Activated CD8-positive, alpha-beta memory T cell treated with anti-CD3 and anti-CD28 coated beads for 4 hours (primary cell): ENCODE data around the gene ZSWIM5.
"Not testable (repeated sequence)": the region's sequence is repeated elsewhere in the genome, so short reads cannot be mapped to it uniquely, and the experiment has no call there.

Experiments used
- DNase-seq, 2 donors: peaks; one replicate each; pipeline ENCODE4 v3.0.0-alpha.2; 2020; ENCODE audit warnings: low read depth in 2 of 2

The ZSWIM5 gene

GRCh38 chr1:45205011-45205909 lies 1.1 kb downstream of the ZSWIM5 start:
- no peak for DNase-seq

- DNase-seq, result no peak
These were observed 5.4 kb downstream of the ZSWIM5 start for GRCh38 chr1:45200906-45201500.

DNA sequence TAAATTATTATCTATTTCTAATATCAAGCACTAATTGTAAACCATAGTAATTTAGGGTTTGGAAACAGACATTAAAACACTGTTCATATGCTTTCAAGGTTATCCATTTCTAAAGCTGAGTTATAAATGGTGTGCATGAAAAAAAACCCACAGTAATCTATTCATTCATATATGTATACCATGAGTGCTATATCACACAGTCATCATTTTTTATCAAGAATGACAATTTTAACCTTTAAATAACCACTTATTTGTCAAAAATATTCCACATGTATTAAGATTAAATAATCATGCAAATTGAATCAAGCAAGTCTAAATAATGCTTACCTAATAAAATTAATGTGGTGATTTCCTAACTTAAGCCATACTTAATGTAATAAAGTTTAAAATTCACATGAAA lies 6.0 kb downstream of the ZSWIM5 start:
- no peak for DNase-seq

GRCh38 chr1:45198185-45198584 lies 8.2 kb downstream of the ZSWIM5 start:
- no peak for DNase-seq

DNA sequence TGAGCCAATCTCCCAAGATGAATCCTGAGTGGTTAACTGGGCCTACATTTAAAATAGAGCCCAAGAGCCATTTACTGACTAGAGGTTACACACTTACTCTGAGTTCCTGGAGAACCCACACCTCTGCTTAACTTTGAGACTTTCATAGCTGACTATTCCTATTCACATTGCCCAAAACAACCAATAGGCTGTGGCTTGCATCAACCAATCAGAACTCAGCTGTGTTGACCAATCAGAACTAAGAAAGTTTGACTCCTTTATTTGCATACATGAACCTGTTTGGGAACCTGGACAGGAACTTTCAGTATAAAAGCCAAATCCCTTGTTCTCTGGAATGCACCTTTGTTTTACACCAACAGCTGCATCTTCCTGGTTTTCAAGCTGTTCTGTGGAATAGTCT lies 9.5 kb downstream of the ZSWIM5 start:
- DNase-seq, result no peak

GRCh38 chr1:45191418-45191783 lies 15.0 kb downstream of the ZSWIM5 start:
- DNase-seq, result no peak

GRCh38 chr1:45187725-45188124 lies 18.7 kb downstream of the ZSWIM5 start:
- DNase-seq, result no peak

GRCh38 chr1:45179918-45180519 lies 26.4 kb downstream of the ZSWIM5 start:
- DNase-seq, result not testable (repeated sequence)

DNA sequence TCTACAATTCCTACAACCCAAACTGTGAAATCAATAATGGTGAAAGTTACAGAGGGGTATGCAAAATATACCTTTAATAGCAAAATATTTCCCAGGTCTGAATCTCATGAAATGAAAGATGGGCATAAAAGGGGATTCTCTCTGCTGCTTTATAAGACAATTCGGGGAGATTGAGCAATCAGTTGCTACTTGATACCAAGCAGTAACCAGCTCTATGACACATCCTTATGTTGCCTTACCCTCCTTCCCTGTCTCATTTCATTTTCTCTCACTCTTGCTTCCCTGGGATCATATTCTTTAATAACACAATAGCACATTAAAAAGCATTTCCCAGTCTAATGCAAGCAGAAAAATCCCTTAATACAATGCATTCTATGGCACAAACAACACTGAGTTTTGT lies 29.0 kb downstream of the ZSWIM5 start:
- no peak for DNase-seq

GRCh38 chr1:45172764-45173163 lies 33.6 kb downstream of the ZSWIM5 start:
- no peak for DNase-seq

DNA sequence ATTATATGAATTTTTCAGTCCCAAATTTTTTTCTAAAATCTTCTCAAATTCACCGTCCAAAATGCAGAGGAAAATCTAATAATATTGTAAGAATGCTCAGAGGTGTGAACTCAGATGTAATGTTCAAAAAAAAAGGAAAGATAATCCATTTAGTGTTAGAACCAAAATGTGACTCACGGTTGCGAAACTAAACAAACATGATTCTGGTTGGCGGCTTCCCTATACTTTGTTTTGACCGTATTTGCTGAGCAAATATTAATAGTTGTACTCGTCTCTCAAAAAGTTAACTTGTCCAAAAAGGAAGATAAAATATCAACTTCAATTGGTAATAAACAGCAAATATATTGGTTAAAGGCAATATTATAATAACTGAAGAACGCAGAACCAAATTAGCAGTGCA lies 34.4 kb downstream of the ZSWIM5 start:
- no peak for DNase-seq

GRCh38 chr1:45171575-45171974 lies 34.8 kb downstream of the ZSWIM5 start:
- no peak for DNase-seq

DNA sequence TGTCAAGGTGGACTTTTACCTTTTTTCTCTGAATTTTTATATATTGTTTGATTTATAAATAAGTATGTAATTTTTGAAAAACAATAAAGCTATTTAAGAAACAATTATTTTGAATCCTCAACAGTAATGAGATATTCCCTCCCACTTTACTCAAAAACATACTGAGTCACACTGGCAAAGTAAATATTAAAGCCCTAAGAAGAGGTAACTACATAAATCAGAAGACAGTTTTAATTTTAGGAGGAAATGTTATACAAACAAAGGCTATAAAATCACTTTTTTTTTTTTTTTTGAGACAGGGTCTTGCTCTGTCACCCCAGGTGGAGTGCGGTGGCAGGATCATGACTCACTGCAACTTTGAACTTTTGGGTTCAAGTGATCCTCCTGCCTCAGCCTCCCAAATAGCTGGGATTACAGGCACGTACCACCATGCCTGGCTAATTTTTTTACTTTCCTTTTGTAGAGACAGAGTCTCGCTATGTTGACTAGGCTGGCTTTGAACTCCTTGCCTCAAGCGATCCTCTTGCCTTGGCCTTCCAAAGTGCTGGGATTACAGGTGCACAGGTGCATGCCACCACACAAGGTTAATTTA lies 36.2 kb downstream of the ZSWIM5 start:
- DNase-seq, result no peak

- DNase-seq, result not testable (repeated sequence)
These were observed 38.5 kb downstream of the ZSWIM5 start for GRCh38 chr1:45167947-45168346.

- not testable (repeated sequence) for DNase-seq
These were observed 42.1 kb downstream of the ZSWIM5 start for GRCh38 chr1:45164307-45164706.

- DNase-seq, result not testable (repeated sequence)
These were observed 43.3 kb downstream of the ZSWIM5 start for GRCh38 chr1:45163111-45163510.

DNA sequence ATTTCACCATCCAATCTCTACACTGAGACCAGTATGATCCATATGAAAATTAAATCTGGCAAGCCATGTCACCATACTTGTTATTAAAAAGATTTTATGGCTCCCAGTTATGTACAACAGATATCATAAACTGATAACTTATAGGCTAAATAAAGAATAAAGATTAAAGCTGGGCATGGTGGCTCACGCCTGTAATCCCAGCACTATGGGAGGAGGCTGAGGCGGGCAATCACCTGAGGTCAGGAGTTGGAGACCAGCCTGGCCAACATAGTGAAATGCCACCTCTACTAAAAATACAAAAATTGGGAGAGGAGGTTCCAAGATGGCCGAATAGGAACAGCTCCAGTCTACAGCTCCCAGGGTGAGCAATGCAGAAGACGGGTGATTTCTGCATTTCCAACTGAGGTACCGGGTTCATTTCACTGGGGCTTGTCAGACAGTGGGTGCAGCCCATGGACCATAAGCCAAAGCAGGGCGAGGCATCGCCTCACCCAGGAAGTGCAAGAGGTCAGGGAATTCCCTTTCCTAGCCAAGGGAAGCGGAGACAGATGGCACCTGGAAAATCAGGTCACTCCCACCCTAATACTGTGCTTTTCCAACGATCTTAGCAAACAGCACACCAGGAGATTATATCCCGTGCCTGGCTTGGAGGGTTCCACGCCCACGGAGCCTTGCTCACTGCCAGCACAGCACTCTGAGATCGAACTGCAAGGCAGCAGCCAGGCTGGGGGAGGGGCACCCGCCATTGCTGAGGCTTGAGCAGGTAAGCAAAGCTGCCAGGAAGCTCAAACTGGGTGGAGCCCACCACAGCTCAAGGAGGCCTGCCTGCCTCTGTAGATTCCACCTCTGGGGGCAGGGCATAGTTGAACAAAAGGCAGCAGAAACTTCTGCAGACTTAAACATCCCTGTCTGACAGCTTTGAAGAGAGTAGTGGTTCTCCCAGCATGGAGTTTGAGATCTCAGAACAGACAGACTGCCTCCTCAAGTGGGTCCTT lies 44.1 kb downstream of the ZSWIM5 start:
- not testable (repeated sequence) for DNase-seq

- no peak for DNase-seq
These were observed 50.4 kb downstream of the ZSWIM5 start for GRCh38 chr1:45155957-45156356.

DNA sequence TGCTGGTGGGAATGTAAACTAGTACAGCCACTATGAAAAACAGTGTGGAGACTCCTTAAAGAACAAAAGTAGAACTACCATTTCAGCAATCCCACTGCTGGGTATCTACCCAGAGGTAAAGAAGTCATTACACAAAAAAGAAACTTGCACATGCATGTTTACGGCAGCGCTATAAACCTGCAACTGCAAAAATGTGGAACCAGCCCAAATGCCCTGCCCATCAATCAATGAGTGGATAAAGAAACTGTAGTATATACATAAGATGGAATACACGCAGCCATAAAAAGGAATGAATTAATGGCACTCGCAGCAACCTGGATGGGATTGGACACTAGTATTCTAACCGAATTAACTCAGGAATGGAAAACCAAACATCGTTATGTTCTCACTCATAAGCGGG lies 51.0 kb downstream of the ZSWIM5 start:
- DNase-seq, result no peak

GRCh38 chr1:45152126-45152525 lies 54.3 kb downstream of the ZSWIM5 start:
- no peak for DNase-seq

- DNase-seq, result no peak
These were observed 58.1 kb downstream of the ZSWIM5 start for GRCh38 chr1:45148209-45148825.
